Spleen (tissue), 7 donors: Measurements from ENCODE around the gene ATP23.

Experiments
- CTCF ChIP-seq, 11 experiments: fragments of 200-600 bp in 7 of 11; fragments of 450-650 bp in 4 of 11; sonication (generic) in 4 of 11; IDR thresholded peaks in 8 of 11; conservative IDR thresholded peaks in 3 of 11; 1 replicate in 7 of 11; 2 replicates in 4 of 11; pipeline versions ENCODE4 v1.4.0 to v1.8.0; 2016 to 2021; ENCODE audit warnings: antibody characterized with exemption in 11 of 11, inconsistent platforms in 4 of 11, mild to moderate bottlenecking in 1 of 11
- POLR2AphosphoS5 ChIP-seq, 3 donors: sonication (generic); formaldehyde crosslinking; IDR thresholded peaks; one replicate each; pipeline ENCODE4 v1.5.1; 2017; ENCODE audit warnings: antibody characterized with exemption in 3 of 3
- donor health status: DM: no; HTN: no; CAD: no; lungs with moderate emphysema.
- donor health status: DM: no; HTN: no; CAD: no.
- donor health status: DM: no; HTN: no; CAD: no.

GRCh38 chr12:57918147-57918546, 23.2 kb upstream of the ATP23 start:
- no peak for TF ChIP-seq POLR2AphosphoS5 (IDR thresholded peaks at IDR 0.05)
- no peak for TF ChIP-seq CTCF (IDR thresholded peaks at IDR 0.05 in 8 of 11, conservative IDR thresholded peaks at IDR 0.05 in 3 of 11)
